Lower leg skin (tissue), 3 donors: Measurements from ENCODE around the gene GSK3B.

Experiments used
- CTCF ChIP-seq, 3 donors: fragments of 450-650 bp; IDR thresholded peaks; one replicate each; pipeline ENCODE4 v1.5.1; 2016; ENCODE audit warnings: antibody characterized with exemption in 3 of 3, mild to moderate bottlenecking in 3 of 3, moderate library complexity in 2 of 3
- POLR2A ChIP-seq, 2 donors: fragments of 450-650 bp; IDR thresholded peaks; one replicate each; pipeline ENCODE4 v1.6.1; 2016 to 2017; ENCODE audit warnings: antibody characterized with exemption in 2 of 2, mild to moderate bottlenecking in 1 of 2, moderate library complexity in 1 of 2

GRCh38 chr3:119937229-119937628 lies 157.0 kb downstream of the GSK3B start:
- TF ChIP-seq POLR2A (IDR thresholded peaks at IDR 0.05) (no peak), CTCF (IDR thresholded peaks at IDR 0.05) (no peak)
